ENCODE data around the gene RANBP10. TPM values are rescaled to one million over a fixed set of nuclear protein-coding genes. Genes with fewer than 3 reads are reported as not detected.

The RANBP10 gene
- total and polyA plus RNA-seq, 9 of the 15 experiments (the other 6 are each of a cell fraction or from before 2014, with no cell fraction given): 0.61 to 19.3 (median 5.9) TPM

GRCh38 chr16:67773569-67774456 is 32.5 kb downstream of the RANBP10 start (continued):
- peak; percentile 84 for TF ChIP-seq NR2C2 (CRISPR knock-in tag; IDR thresholded peaks at IDR 0.05)
- peak; percentile 87 for TF ChIP-seq NR2C2 (tag; IDR thresholded peaks at IDR 0.05)
- TF ChIP-seq SMARCA4 (IDR thresholded peaks at IDR 0.05): peak; percentile 41; the same call in 1 of the 2 replicates
- TF ChIP-seq CBFA2T3 (IDR thresholded peaks at IDR 0.05): peak; percentile 71
- peak; percentile 73 for TF ChIP-seq TCF3 (CRISPR knock-in tag; IDR thresholded peaks at IDR 0.05)
- peak; percentile 42 for TF ChIP-seq CBFA2T2 (conservative IDR thresholded peaks at IDR 0.05)
- peak; percentile 60; the same call in 1 of the 2 replicates for TF ChIP-seq MAX (CRISPR knock-in tag; IDR thresholded peaks at IDR 0.05)
- TF ChIP-seq, protein P1, sequence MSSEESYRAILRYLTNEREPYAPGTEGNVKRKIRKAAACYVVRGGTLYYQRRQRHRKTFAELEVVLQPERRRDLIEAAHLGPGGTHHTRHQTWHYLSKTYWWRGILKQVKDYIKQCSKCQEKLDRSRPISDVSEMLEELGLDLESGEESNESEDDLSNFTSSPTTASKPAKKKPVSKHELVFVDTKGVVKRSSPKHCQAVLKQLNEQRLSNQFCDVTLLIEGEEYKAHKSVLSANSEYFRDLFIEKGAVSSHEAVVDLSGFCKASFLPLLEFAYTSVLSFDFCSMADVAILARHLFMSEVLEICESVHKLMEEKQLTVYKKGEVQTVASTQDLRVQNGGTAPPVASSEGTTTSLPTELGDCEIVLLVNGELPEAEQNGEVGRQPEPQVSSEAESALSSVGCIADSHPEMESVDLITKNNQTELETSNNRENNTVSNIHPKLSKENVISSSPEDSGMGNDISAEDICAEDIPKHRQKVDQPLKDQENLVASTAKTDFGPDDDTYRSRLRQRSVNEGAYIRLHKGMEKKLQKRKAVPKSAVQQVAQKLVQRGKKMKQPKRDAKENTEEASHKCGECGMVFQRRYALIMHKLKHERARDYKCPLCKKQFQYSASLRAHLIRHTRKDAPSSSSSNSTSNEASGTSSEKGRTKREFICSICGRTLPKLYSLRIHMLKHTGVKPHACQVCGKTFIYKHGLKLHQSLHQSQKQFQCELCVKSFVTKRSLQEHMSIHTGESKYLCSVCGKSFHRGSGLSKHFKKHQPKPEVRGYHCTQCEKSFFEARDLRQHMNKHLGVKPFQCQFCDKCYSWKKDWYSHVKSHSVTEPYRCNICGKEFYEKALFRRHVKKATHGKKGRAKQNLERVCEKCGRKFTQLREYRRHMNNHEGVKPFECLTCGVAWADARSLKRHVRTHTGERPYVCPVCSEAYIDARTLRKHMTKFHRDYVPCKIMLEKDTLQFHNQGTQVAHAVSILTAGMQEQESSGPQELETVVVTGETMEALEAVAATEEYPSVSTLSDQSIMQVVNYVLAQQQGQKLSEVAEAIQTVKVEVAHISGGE (CRISPR knock-in tag; IDR thresholded peaks at IDR 0.05): 0 out of 6 replicates have a peak, but pooled peaks of 1 of the 3 experiments have one; percentile 33
- TF ChIP-seq DIDO1 (tag; IDR thresholded peaks at IDR 0.05; ENCODE audit: low read depth): no peak
- TF ChIP-seq EP400 (IDR thresholded peaks at IDR 0.05): peak; percentile 34; the same call in 1 of the 2 replicates
- TF ChIP-seq ARID1B (IDR thresholded peaks at IDR 0.05): peak; percentile 53; the same call in 1 of the 2 replicates
- TF ChIP-seq XRCC3 (IDR thresholded peaks at IDR 0.05): no peak
- peak; percentile 91 for TF ChIP-seq NR2C1 (IDR thresholded peaks at IDR 0.05)
- peak; percentile 91 for TF ChIP-seq NR2C1 (tag; IDR thresholded peaks at IDR 0.05)
- no peak for TF ChIP-seq ZNF740 (CRISPR knock-in tag; IDR thresholded peaks at IDR 0.05)
- no peak for TF ChIP-seq ZNF740 (tag; IDR thresholded peaks at IDR 0.05)
